ENCODE measurements around the gene TSSK6.

The TSSK6 gene

DNA sequence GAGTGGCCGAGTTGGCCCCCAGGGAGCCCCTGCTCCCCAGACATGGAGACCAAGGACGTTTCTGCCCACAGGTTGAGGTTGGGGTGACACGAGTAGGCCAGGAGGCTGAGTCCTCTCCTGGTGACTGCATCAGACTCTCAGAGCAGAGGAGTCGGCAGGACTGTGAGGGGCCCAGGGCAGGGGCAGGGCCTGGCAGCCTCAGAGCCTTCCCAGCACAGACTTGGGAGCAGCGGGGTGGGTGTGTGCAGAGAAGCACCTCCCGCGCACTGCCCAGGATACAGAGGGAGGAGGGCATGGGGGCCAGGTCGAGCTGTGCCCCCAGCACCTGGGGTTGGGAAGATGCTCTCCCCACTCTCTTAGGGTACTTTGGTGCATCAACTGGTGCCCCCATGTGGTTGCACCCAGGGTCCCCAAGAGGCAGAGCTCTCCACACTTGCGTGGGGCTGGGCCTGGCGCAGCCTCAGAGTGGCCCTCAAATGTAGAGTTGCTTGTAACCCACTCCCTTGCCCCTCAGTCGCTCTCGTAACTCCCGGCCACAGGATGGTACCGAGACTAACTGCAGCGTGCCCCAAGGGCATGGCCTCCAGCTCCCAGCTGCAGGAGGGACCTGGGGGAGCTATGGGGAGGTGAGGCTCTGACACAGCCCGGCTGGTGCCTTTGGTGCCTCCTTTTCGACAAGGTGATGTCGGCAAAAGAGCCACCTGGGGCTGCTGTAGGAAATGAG is 15.9 kb downstream of the TSSK6 start:
- ChIA-PET POLR2A (no interaction called here), CTCF (no interaction called here)
- no peak for TF ChIP-seq ARNT (IDR thresholded peaks at IDR 0.05)
- TF ChIP-seq FOXM1 (IDR thresholded peaks at IDR 0.05; ENCODE audit: borderline replicate concordance) = no peak
- no peak for TF ChIP-seq FOXA1 (IDR thresholded peaks at IDR 0.05)
- TF ChIP-seq FOXK2 (IDR thresholded peaks at IDR 0.05) = no peak
- no peak for TF ChIP-seq HDGF (IDR thresholded peaks at IDR 0.05; ENCODE audit: borderline replicate concordance)
- DNase-seq (ENCODE audit: extremely low spot score) = no peak

DNA sequence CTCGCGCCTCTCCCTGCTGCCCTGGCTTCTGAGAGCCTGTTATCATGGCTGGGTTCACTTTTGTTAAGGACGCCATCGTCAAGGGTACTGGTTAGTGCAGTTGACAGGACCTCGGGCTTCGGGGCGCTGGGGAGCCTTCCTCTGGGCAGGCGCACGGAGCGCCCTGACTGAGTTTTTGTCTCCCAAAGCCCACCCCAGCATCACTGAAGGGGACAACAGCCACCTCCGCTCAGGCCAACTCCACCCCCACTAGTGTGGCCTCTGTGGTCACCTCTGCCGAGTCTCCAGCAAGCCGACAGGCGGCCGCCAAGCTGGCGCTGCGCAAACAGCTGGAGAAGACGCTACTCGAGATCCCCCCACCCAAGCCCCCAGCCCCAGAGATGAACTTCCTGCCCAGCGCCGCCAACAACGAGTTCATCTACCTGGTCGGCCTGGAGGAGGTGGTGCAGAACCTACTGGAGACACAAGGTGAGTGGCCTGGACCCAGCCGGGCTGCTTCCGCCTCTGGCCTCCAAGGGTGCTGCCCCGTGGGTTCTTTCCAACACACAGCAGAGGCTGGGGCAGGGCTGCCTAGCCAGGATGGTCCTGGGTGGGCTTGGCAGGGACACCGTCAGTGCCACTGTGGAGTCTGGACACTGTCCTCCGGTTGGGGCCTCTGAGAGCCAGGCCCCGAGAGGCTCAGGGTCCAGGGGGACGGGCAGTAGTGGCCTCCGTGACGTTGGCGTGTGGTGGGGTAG is 16.9 kb downstream of the TSSK6 start:
- ChIA-PET CTCF (no interaction called here), POLR2A (no interaction called here)
- no peak for DNase-seq (ENCODE audit: extremely low spot score)
- TF ChIP-seq, protein P1, sequence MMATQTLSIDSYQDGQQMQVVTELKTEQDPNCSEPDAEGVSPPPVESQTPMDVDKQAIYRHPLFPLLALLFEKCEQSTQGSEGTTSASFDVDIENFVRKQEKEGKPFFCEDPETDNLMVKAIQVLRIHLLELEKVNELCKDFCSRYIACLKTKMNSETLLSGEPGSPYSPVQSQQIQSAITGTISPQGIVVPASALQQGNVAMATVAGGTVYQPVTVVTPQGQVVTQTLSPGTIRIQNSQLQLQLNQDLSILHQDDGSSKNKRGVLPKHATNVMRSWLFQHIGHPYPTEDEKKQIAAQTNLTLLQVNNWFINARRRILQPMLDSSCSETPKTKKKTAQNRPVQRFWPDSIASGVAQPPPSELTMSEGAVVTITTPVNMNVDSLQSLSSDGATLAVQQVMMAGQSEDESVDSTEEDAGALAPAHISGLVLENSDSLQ (IDR thresholded peaks at IDR 0.05) = no peak
- TF ChIP-seq BHLHE40 (IDR thresholded peaks at IDR 0.05; ENCODE audit: borderline replicate concordance) (no peak), FOXM1 (IDR thresholded peaks at IDR 0.05; ENCODE audit: borderline replicate concordance) (no peak), NFRKB (IDR thresholded peaks at IDR 0.05) (no peak), ZNF384 (IDR thresholded peaks at IDR 0.05) (no peak), FOXK2 (IDR thresholded peaks at IDR 0.05) (no peak), CTBP1 (IDR thresholded peaks at IDR 0.05; ENCODE audit: borderline replicate concordance) (no peak), FOXA1 (IDR thresholded peaks at IDR 0.05) (no peak), TARDBP (IDR thresholded peaks at IDR 0.05) (no peak), ELF4 (IDR thresholded peaks at IDR 0.05) (no peak), HDGF (IDR thresholded peaks at IDR 0.05; ENCODE audit: borderline replicate concordance) (no peak), ARNT (IDR thresholded peaks at IDR 0.05) (no peak), SP1 (IDR thresholded peaks at IDR 0.05) (no peak)

DNA sequence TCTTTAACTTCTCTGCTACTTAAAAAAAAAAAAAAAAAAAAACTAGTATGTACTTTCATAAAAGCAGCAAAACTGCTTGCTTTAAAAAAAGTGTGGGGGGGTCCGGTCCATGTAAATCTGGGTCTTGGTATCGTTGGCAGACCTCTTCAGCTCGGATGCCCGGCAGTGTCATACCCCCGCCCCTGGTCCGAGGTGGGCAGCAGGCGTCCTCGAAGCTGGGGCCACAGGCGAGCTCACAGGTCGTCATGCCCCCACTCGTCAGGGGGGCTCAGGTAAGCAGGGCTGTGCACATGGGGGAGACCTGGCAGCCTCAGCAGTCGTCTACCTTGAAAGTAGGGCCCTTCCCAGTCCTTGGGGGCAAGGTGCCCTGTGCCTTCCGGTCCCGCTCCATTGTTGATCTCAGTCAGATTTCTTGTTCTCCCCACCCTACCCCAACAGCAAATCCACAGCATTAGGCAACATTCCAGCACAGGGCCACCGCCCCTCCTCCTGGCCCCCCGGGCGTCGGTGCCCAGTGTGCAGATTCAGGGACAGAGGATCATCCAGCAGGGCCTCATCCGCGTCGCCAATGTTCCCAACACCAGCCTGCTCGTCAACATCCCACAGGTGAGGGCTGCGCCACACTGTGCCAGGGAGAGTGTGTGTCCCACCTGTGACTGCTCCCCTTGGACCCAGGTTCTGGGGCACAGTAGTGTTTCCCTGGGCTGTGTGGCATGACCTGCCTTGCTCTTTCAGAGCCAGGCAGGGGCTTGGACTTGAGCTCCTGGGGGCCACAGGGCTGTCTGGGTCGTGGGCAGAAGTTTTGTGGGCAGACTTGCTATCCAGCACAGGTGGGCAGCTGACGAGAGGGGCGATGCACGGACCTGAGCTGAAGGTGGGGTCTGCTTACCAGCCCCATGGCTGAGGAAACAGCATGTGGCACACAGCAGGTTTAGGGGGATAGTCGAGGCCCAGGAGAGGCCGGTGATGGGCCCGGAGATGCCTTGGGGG is 19.4 kb downstream of the TSSK6 start:
- ChIA-PET CTCF (interaction anchor here (0.6 kb wide), 1 partner anchor 461 kb away, joined by 3 read pairs; no protein-coding TSS in a partner anchor), POLR2A (no interaction called here)
- DNase-seq (ENCODE audit: extremely low spot score) = no peak
- TF ChIP-seq SUZ12 (IDR thresholded peaks at IDR 0.05) = no peak
- TF ChIP-seq, protein P1 (IDR thresholded peaks at IDR 0.05) = no peak
- TF ChIP-seq NFRKB (IDR thresholded peaks at IDR 0.05) = no peak
- no peak for TF ChIP-seq L3MBTL2 (conservative IDR thresholded peaks at IDR 0.05)
- no peak for TF ChIP-seq ZNF384 (IDR thresholded peaks at IDR 0.05)
- no peak for TF ChIP-seq FOXM1 (IDR thresholded peaks at IDR 0.05; ENCODE audit: borderline replicate concordance)
- TF ChIP-seq FOXA1 (IDR thresholded peaks at IDR 0.05) = no peak
- TF ChIP-seq BHLHE40 (IDR thresholded peaks at IDR 0.05; ENCODE audit: borderline replicate concordance) = no peak
- TF ChIP-seq ARNT (IDR thresholded peaks at IDR 0.05) = no peak
- TF ChIP-seq LEF1 (IDR thresholded peaks at IDR 0.05; ENCODE audit: borderline replicate concordance) = no peak
- TF ChIP-seq ELF4 (IDR thresholded peaks at IDR 0.05) = no peak
- TF ChIP-seq CTBP1 (IDR thresholded peaks at IDR 0.05; ENCODE audit: borderline replicate concordance) = no peak
- no peak for TF ChIP-seq TARDBP (IDR thresholded peaks at IDR 0.05)
- TF ChIP-seq HDGF (IDR thresholded peaks at IDR 0.05; ENCODE audit: borderline replicate concordance) = no peak
- TF ChIP-seq FOXK2 (IDR thresholded peaks at IDR 0.05) = no peak

DNA sequence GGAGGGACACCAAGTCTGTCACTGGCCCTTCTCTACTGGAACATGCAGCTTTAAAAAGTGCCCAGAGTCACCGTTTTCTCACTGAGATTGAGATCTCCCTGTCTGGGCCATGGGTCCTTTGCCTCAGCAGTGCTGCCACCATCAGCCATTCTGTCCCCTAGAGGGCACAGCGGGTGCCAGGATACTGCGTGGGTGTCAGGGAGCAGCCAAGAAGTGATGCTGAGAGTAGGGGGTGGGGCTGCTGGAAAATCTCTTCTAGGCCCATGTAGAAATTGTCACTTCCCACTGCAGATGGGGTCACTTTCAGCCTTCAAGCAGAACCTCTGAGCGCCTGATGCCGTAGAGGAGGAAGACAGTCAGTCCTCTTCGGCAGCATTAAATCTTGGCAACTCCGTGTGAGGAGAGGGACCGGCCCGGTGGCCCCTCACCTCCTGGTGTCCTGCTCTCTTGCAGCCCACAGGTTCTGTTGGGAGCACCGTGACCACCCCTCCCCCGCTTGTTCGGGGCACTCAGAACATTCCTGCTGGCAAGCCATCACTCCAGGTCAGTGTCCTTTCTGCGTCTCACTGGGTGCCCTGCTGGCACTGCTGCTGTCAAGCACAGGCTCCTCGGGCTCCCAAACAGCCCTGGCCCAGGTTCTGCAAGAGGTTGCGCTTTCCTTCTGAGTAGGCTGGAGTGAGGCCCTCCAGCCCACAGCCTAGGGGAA is 21.4 kb downstream of the TSSK6 start:
- POLR2A ChIA-PET = no interaction called here
- CTCF ChIA-PET = interaction anchor here (0.6 kb wide), 1 partner anchor 13 kb away, joined by 4 read pairs; no protein-coding TSS in a partner anchor
- TF ChIP-seq TARDBP (IDR thresholded peaks at IDR 0.05) (no peak), ARNT (IDR thresholded peaks at IDR 0.05) (no peak), BHLHE40 (IDR thresholded peaks at IDR 0.05; ENCODE audit: borderline replicate concordance) (no peak), ELF4 (IDR thresholded peaks at IDR 0.05) (no peak), L3MBTL2 (conservative IDR thresholded peaks at IDR 0.05) (no peak), SP1 (IDR thresholded peaks at IDR 0.05) (no peak), FOXK2 (IDR thresholded peaks at IDR 0.05) (no peak), NFRKB (IDR thresholded peaks at IDR 0.05) (no peak), HDGF (IDR thresholded peaks at IDR 0.05; ENCODE audit: borderline replicate concordance) (no peak), ZNF384 (IDR thresholded peaks at IDR 0.05) (no peak), FOXM1 (IDR thresholded peaks at IDR 0.05; ENCODE audit: borderline replicate concordance) (no peak), SUZ12 (IDR thresholded peaks at IDR 0.05) (no peak), FOXA1 (IDR thresholded peaks at IDR 0.05) (no peak), LEF1 (IDR thresholded peaks at IDR 0.05; ENCODE audit: borderline replicate concordance) (no peak)
- TF ChIP-seq, protein P1 (IDR thresholded peaks at IDR 0.05) = no peak
- DNase-seq (ENCODE audit: extremely low spot score) = no peak

All from HEK293T (cell line).